Loucy (cell line): ENCODE results near the gene TAS2R43.

Source experiments
- EZH2phosphoT487 ChIP-seq: fragments of 200-600 bp; IDR thresholded peaks from 2 replicates; pipeline ENCODE4 v1.6.1; 2018; ENCODE audit warnings: antibody characterized with exemption, mild to moderate bottlenecking, moderate library complexity, borderline replicate concordance
- TF ChIP-seq, protein P1 (sequence below): fragments of 200-600 bp; sonication (generic); conservative IDR thresholded peaks from 2 replicates; pipeline ENCODE4 v1.5.1; 2014; ENCODE audit warnings: mild to moderate bottlenecking, antibody characterized with exemption, low read length

DNA sequence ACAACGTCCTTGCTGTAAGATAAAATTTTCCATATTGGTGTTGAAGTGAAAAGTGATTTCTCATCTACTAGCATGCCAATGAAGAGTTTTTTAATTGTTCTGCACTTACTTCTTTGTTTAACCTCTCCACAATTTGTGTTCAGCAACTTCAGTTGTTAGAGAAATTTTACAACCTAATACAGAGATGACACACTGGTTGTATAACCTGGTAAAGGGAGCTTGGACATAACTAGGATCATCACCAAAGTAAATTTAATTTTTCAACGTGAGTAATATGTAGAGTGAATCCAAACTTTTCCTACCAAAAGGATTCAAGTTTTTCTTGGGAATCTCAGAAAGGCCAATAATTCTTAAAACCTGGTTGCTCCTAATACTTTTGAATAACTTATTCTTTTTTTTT lies 13.4 kb upstream of the TAS2R43 start:
- TF ChIP-seq, protein P1, sequence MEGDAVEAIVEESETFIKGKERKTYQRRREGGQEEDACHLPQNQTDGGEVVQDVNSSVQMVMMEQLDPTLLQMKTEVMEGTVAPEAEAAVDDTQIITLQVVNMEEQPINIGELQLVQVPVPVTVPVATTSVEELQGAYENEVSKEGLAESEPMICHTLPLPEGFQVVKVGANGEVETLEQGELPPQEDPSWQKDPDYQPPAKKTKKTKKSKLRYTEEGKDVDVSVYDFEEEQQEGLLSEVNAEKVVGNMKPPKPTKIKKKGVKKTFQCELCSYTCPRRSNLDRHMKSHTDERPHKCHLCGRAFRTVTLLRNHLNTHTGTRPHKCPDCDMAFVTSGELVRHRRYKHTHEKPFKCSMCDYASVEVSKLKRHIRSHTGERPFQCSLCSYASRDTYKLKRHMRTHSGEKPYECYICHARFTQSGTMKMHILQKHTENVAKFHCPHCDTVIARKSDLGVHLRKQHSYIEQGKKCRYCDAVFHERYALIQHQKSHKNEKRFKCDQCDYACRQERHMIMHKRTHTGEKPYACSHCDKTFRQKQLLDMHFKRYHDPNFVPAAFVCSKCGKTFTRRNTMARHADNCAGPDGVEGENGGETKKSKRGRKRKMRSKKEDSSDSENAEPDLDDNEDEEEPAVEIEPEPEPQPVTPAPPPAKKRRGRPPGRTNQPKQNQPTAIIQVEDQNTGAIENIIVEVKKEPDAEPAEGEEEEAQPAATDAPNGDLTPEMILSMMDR: no peak
- no peak for TF ChIP-seq EZH2phosphoT487
